ENCODE data around the gene PLEK2. TPM values are rescaled to one million over a fixed set of nuclear protein-coding genes. Genes with fewer than 3 reads are reported as not detected.
"Not testable (repeated sequence)": the region's sequence is repeated elsewhere in the genome, so short reads cannot be mapped to it uniquely, and the experiment has no call there.

Gene PLEK2
- total RNA-seq, 1 experiment from 2014 or later, result 46.0 TPM

GRCh38 chr14:67457782-67458181, 45.8 kb upstream of the PLEK2 start:
- intact Hi-C loops (cut with micrococcal nuclease; ENCODE audit: unreplicated experiment), result no loop called here
- Histone ChIP-seq H3K9me2 (ENCODE audit: insufficient read depth) (no peaks in the 10 kb centered on the region), H3K79me2 (ENCODE audit: low read depth) (no peaks in the 10 kb centered on the region), H3K36me3 (ENCODE audit: low read depth) (no peaks in the 10 kb centered on the region), H3K4me2 (no peak overlapping the region), H3K4me1 (replicated peaks; ENCODE audit: insufficient read depth) (peaks cover 15% of the 10 kb centered on the region), H3K9me3 (ENCODE audit: insufficient read depth, low read depth) (no peaks in the 10 kb centered on the region), H4K20me1 (ENCODE audit: insufficient read depth) (no peaks in the 10 kb centered on the region), H3K4me3 (no peak overlapping the region), H3K27me3 (ENCODE audit: insufficient read depth, low read depth) (no peaks in the 10 kb centered on the region), H3K27ac (no peak overlapping the region), H3F3A (ENCODE audit: insufficient read depth, low read depth) (peaks cover 8% of the 10 kb centered on the region), H2AFZ (no peak overlapping the region)
- BruUV-seq (replicated peaks), result no TSS peak
- CTCF ChIA-PET, result interaction anchor here (0.5 to 0.6 kb wide), 2 partner anchors 9 to 92 kb away, joined by 4 to 8 read pairs; no protein-coding TSS in a partner anchor
- DNase-seq, result peak; percentile 37 to 38
- no peak for TF ChIP-seq EZH2 (IDR thresholded peaks at IDR 0.05; ENCODE audit: low read depth)
- no peak for TF ChIP-seq CTCF (conservative IDR thresholded peaks at IDR 0.05)
- POLR2A ChIA-PET (ENCODE audit: unreplicated experiment), result interaction anchor here (0.7 kb wide), 1 partner anchor 15 kb away, joined by 6 read pairs; no protein-coding TSS in a partner anchor

- Histone ChIP-seq H2AFZ (no peak overlapping the region), H4K20me1 (ENCODE audit: insufficient read depth) (no peaks in the 10 kb centered on the region), H3F3A (ENCODE audit: insufficient read depth, low read depth) (peaks cover 8% of the 10 kb centered on the region), H3K9me2 (ENCODE audit: insufficient read depth) (no peaks in the 10 kb centered on the region), H3K4me2 (no peak overlapping the region), H3K27ac (no peak overlapping the region), H3K27me3 (ENCODE audit: insufficient read depth, low read depth) (no peaks in the 10 kb centered on the region), H3K4me3 (no peak overlapping the region), H3K36me3 (ENCODE audit: low read depth) (no peaks in the 10 kb centered on the region), H3K9me3 (ENCODE audit: insufficient read depth, low read depth) (no peaks in the 10 kb centered on the region), H3K79me2 (ENCODE audit: low read depth) (no peaks in the 10 kb centered on the region), H3K4me1 (replicated peaks; ENCODE audit: insufficient read depth) (peaks cover 10% of the 10 kb centered on the region)
- intact Hi-C loops (cut with micrococcal nuclease; ENCODE audit: unreplicated experiment), result no loop called here
- no peak for DNase-seq
- no peak for TF ChIP-seq CTCF (conservative IDR thresholded peaks at IDR 0.05)
- TF ChIP-seq EZH2 (IDR thresholded peaks at IDR 0.05; ENCODE audit: low read depth), result no peak
- no TSS peak for BruUV-seq (replicated peaks)
- ChIA-PET POLR2A (ENCODE audit: unreplicated experiment) (no interaction called here), CTCF (no interaction called here)
Observed at GRCh38 chr14:67456732-67457131, 44.8 kb upstream of the PLEK2 start.

GRCh38 chr14:67453575-67454300, 41.8 kb upstream of the PLEK2 start:
- no peaks in the 10 kb centered on the region for H3K4me1 ChIP-seq (replicated peaks; ENCODE audit: insufficient read depth)
- H3K4me2 ChIP-seq, result no peak overlapping the region
- no peaks in the 10 kb centered on the region for H3K27me3 ChIP-seq (ENCODE audit: insufficient read depth, low read depth)
- CTCF ChIA-PET, result no interaction called here
- H3F3A ChIP-seq (ENCODE audit: insufficient read depth, low read depth), result no peaks in the 10 kb centered on the region; the same call in 1 of the 2 replicates
- H3K27ac ChIP-seq, result no peak overlapping the region
- TF ChIP-seq EZH2 (IDR thresholded peaks at IDR 0.05; ENCODE audit: low read depth) (no peak), CTCF (conservative IDR thresholded peaks at IDR 0.05) (no peak)
- H2AFZ ChIP-seq, result no peak overlapping the region
- intact Hi-C loops (cut with micrococcal nuclease; ENCODE audit: unreplicated experiment), result no loop called here
- no peaks in the 10 kb centered on the region for H3K9me2 ChIP-seq (ENCODE audit: insufficient read depth)
- no TSS peak for BruUV-seq (replicated peaks)
- DNase-seq, result no peak
- POLR2A ChIA-PET (ENCODE audit: unreplicated experiment), result no interaction called here
- H3K9me3 ChIP-seq (ENCODE audit: insufficient read depth, low read depth), result no peaks in the 10 kb centered on the region
- H3K36me3 ChIP-seq (ENCODE audit: low read depth), result no peaks in the 10 kb centered on the region
- H3K4me3 ChIP-seq, result no peak overlapping the region
- no peaks in the 10 kb centered on the region for H3K79me2 ChIP-seq (ENCODE audit: low read depth)
- H4K20me1 ChIP-seq (ENCODE audit: insufficient read depth), result no peaks in the 10 kb centered on the region

GRCh38 chr14:67451667-67452066, 39.7 kb upstream of the PLEK2 start:
- H4K20me1 ChIP-seq (ENCODE audit: insufficient read depth); H3K9me3 ChIP-seq (ENCODE audit: insufficient read depth, low read depth); BruUV-seq (replicated peaks); H2AFZ ChIP-seq; H3K36me3 ChIP-seq (ENCODE audit: low read depth); H3K27ac ChIP-seq; H3F3A ChIP-seq (ENCODE audit: insufficient read depth, low read depth); H3K4me1 ChIP-seq (replicated peaks; ENCODE audit: insufficient read depth); H3K4me2 ChIP-seq; intact Hi-C loops (cut with micrococcal nuclease; ENCODE audit: unreplicated experiment); H3K79me2 ChIP-seq (ENCODE audit: low read depth); H3K4me3 ChIP-seq; H3K27me3 ChIP-seq (ENCODE audit: insufficient read depth, low read depth); DNase-seq; H3K9me2 ChIP-seq (ENCODE audit: insufficient read depth): not testable (repeated sequence)
- ChIA-PET POLR2A (ENCODE audit: unreplicated experiment) (interaction anchor here (0.6 kb wide), 1 partner anchor 536 kb away, joined by 9 read pairs; no protein-coding TSS in a partner anchor), CTCF (interaction anchor here (0.6 kb wide), 1 partner anchor 53 kb away, joined by 3 read pairs; no protein-coding TSS in a partner anchor)
